HAP-1 (cell line): ENCODE results near the gene FREM3.

Source experiments
- DNase-seq, 2 experiments: peaks; one replicate each; pipeline ENCODE4 v3.0.0-alpha.2; 2016 to 2020; ENCODE audit warnings: low spot score in 2 of 2
- H3K27me3 ChIP-seq: fragments of 250-450 bp; sonication (Bioruptor Pico); 2 replicates; pipeline ENCODE4 v1.5.1; 2020; ENCODE audit warnings: low read depth, mild to moderate bottlenecking, moderate library complexity
- H3K36me3 ChIP-seq: fragments of 250-450 bp; sonication (Bioruptor Pico); replicated peaks from 2 replicates; pipeline ENCODE4 v1.5.1; 2020; ENCODE audit warnings: mild to moderate bottlenecking
- H3K4me1 ChIP-seq: fragments of 250-450 bp; sonication (Bioruptor Pico); 2 replicates; pipeline ENCODE4 v1.5.1; 2020; ENCODE audit warnings: mild to moderate bottlenecking
- H3K4me3 ChIP-seq: fragments of 250-450 bp; sonication (Bioruptor Pico); 2 replicates; pipeline ENCODE4 v1.5.1; 2020; ENCODE audit warnings: mild to moderate bottlenecking, moderate library complexity
- H3K9me3 ChIP-seq: fragments of 250-450 bp; sonication (Bioruptor Pico); 2 replicates; pipeline ENCODE4 v1.5.1; 2020; ENCODE audit warnings: mild to moderate bottlenecking, moderate library complexity
- in situ Hi-C: fragments of 300-500 bp; cut with MboI; formaldehyde crosslinking; loops from 3 replicates; pipeline ENCODE4 v1.14.3; 2020; ENCODE audit warnings: low sequenced_read_pairs, inconsistent platforms, mixed read lengths

Gene FREM3

DNA sequence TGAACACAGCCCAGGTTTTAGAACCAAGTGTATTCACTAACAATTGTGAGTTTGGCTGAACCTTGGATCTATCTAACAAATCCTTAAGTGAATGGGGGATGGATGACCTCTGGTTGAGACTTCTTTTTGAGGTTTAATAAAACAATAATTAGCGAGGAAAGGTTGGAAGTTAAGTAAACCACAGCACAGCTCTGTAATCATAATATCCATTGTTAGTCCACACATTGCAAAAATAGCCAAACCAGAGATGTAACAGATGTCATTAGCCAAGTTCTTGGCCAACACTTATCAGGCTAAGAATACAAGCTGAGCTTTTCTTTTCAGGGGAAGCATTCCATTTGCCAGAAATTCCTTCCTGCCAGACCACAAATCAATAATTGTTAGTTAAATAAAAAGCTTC, 59.1 kb downstream of the FREM3 start:
- Histone ChIP-seq H3K4me3 (no peak overlapping the region), H3K27me3 (no peaks in the 10 kb centered on the region), H3K9me3 (no peaks in the 10 kb centered on the region), H3K36me3 (no peaks in the 10 kb centered on the region), H3K4me1 (no peaks in the 10 kb centered on the region)
- in situ Hi-C loops, result no loop called here
- DNase-seq, result no peak

DNA sequence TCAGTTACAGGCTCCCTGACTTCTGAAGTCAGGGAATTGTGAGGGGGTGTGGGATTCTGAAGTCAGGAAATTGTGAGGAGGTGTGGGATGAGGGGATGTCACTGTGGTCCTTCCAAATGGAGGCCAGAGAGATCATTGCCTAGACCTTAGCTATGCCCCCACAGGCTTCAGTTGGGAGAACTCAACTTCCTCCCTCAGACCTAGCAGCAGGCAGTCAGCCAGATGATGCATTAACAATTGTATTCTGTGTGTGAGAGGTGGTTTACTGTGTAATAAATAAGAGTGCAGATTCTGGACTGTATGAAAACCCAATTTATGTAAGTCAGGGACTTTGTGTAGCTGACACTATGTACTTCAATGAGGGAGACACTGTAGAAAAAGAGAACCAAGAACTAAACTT, 65.7 kb downstream of the FREM3 start:
- in situ Hi-C loops, result no loop called here
- no peaks in the 10 kb centered on the region for H3K36me3 ChIP-seq

DNA sequence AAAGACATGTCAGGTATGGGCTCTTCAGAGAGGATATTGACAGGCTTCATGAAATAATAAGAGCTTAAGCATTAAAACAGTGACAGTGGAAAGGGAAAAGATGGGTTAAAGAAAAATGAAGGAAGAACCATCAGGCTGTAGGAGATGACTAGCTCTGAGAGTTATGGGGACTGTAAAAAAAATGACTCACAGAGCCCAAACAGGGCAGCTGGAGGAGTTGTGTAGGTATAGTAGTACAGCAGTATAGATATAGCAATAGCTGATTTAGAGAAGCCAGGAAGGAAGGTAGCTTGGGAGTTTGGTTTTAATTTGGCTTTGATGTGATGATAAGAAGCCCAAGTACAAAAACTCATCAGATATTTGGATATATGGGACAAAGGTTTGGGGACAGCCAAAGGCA, 66.6 kb downstream of the FREM3 start:
- Histone ChIP-seq H3K4me3 (no peak overlapping the region), H3K27me3 (0 out of 2 replicates have a peak, but pooled peaks cover 5% of the 10 kb centered on the region), H3K4me1 (no peaks in the 10 kb centered on the region), H3K36me3 (no peaks in the 10 kb centered on the region), H3K9me3 (no peaks in the 10 kb centered on the region)
- in situ Hi-C loops, result no loop called here
- no peak for DNase-seq

More for the DNA sequence above, 65.7 kb downstream of the FREM3 start:
- Histone ChIP-seq H3K27me3 (0 out of 2 replicates have a peak, but pooled peaks cover 5% of the 10 kb centered on the region), H3K4me3 (no peak overlapping the region), H3K4me1 (no peaks in the 10 kb centered on the region), H3K9me3 (no peaks in the 10 kb centered on the region)
- DNase-seq, result no peak

DNA sequence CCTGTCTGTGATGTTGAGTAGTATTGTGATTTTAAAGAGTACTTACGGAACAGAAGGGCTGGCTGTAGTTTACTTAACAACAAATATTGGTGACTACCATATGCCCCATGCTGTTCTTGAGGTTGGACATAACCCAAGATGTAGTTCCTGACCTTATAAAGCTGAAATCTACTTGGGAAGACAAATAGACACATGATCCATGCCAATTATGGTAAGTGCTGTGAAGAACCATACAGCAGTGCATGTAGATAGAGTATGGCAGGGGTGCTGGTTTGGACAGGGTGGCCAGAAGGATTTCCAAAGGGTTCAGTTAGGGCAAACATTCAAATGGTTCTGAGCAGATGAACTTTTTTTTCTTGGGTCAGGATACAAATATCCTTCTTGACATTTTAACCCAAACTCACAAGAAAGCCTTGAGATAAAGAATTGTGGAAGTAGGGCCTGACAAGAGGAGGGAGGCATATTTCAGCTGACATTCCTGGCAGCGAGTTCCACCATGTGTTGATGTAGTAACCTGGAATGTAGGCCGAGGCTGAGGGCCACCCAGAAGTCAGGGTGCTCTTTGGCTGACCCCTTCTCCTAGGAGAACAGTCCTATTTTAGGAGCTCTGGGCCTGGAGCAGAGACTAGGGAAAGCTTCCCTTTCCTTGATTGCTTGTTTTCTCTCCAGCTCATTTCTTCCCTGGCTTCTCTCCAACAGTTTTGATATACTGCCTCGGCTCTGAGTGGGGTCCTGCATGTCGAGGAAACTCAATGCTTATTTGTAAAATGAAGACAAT, 74.2 kb downstream of the FREM3 start:
- in situ Hi-C loops, result no loop called here
- no peak for DNase-seq

DNA sequence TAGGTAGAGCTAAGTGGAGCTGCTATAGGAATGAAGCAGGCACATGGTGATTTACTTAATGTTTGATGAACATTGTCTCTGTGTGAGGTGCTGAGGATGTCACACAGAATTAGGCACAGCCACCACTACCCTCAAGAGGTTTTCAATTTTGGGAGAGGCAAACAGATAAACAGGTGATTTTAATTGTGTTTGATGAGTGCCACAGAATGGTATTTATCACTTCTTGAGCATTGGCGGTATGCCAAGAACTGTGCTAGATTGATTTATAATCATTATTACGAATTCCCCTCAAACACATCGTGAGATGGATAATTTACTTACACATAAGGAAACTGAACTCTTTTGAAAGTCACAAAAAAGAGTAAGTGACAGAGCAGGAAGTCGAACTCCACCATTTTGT, 74.8 kb downstream of the FREM3 start:
- Histone ChIP-seq H3K4me1 (no peaks in the 10 kb centered on the region), H3K4me3 (no peak overlapping the region), H3K9me3 (no peaks in the 10 kb centered on the region), H3K27me3 (peaks cover 6% of the 10 kb centered on the region; the same call in 1 of the 2 replicates), H3K36me3 (no peaks in the 10 kb centered on the region)
- in situ Hi-C loops, result no loop called here
- no peak for DNase-seq

More for the DNA sequence above, 74.2 kb downstream of the FREM3 start:
- no peaks in the 10 kb centered on the region for H3K9me3 ChIP-seq
- H3K4me3 ChIP-seq, result no peak overlapping the region
- H3K27me3 ChIP-seq, result peaks cover 2% of the 10 kb centered on the region; the same call in 1 of the 2 replicates
- no peaks in the 10 kb centered on the region for H3K4me1 ChIP-seq
- no peaks in the 10 kb centered on the region for H3K36me3 ChIP-seq

DNA sequence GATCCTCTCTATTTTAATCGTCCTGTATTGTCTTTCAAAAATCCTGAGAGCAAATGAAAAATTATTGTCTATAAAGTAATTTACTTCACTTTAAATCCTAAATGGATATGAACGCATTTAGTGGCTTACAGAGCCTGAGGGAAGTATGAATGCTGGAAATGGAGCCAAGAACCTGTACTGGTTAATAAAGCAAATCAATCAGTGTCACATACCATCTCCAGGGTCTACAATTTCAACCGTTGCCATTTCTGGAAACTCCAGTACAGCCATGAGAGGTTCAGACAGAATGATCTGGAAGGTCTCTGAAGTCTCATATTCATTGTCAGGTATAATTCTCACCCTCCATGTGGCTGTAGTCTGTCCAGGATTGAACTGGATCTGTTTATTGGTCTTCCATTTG, 76.6 kb downstream of the FREM3 start:
- peaks cover 4% of the 10 kb centered on the region; the same call in 1 of the 2 replicates for H3K27me3 ChIP-seq
- no peaks in the 10 kb centered on the region for H3K36me3 ChIP-seq
- H3K4me3 ChIP-seq, result no peak overlapping the region
- in situ Hi-C loops, result no loop called here
- DNase-seq, result no peak
- H3K4me1 ChIP-seq, result no peaks in the 10 kb centered on the region
- no peaks in the 10 kb centered on the region for H3K9me3 ChIP-seq

DNA sequence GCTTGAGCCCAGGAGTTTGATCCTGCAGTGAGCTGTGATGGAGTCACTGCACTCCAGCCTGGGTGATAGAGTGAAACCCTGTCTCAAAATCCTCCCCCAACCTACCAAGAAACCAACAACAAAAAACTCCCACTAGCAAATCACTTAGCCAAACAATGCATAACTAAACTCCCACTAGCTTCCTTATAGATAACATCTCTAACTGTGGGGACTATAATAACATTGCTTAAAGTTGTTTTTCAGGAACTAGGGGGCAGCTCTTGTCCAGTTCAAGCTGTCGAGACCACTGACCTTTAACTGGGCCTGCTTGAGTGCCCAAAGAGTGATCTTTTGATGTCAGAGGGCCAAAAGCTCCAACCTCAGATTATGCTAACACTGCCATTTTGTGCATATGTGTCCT, 81.7 kb downstream of the FREM3 start:
- Histone ChIP-seq H3K4me3 (no peak overlapping the region), H3K9me3 (no peaks in the 10 kb centered on the region), H3K36me3 (no peaks in the 10 kb centered on the region), H3K27me3 (peaks cover 4% of the 10 kb centered on the region; the same call in 1 of the 2 replicates), H3K4me1 (no peaks in the 10 kb centered on the region)
- in situ Hi-C loops, result no loop called here
- no peak for DNase-seq

DNA sequence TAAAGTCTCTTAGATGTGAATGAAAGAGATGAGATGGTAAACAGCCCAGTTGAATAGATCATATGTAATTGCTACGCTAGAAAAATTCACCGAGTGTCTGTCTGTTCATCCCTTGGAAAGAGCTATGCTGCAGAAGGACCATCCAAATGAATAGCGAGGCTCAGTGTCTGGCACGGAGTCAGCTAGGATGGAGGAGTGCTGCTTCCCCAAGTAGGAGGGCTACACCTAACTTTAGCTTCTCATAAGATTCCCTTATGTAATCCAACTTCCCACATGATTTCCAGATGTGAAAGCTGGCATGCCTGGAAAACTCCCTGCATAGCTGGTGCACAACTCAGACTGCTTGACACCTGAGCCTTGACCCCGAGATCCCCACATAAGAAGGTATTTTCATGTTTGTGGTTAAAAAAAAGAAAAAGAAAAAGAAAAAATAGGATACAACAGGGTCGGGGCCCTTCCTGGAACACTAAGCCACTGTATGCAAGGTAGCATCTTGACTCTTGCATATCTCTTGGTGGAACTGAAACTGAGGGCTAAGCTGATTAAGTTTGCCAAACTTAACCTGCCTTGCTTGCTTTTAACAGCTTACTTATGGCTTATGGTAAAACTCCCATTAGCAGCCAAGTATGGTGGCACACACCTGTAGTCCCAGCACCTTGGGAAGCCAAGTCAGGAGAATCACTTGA, 82.3 kb downstream of the FREM3 start:
- H3K27me3 ChIP-seq, result peaks cover 4% of the 10 kb centered on the region; the same call in 1 of the 2 replicates

DNA sequence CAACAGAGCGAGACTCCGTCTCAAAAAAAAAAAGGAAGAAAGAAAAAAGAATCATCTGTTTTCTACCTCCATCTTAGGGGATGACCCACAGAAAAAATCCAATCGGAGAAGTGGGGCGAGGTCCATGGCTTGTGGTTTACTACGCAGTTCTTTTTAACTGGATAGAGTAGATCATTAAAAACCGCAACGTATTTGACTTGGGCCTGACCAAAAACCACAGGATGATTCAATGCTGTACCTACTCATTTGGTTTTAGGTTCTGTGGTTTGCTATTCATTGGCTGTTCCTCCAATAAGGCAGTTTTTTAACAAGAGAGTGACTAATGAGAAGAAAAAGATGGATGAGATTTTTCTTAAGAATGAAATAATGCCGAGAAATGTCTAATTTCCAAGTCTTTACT, 83.7 kb downstream of the FREM3 start:
- in situ Hi-C loops, result no loop called here
- peaks cover 4% of the 10 kb centered on the region; the same call in 1 of the 2 replicates for H3K27me3 ChIP-seq
- no peak overlapping the region for H3K4me3 ChIP-seq
- no peaks in the 10 kb centered on the region for H3K36me3 ChIP-seq
- no peak for DNase-seq
- no peaks in the 10 kb centered on the region for H3K9me3 ChIP-seq
- H3K4me1 ChIP-seq, result no peaks in the 10 kb centered on the region

More for the DNA sequence above, 82.3 kb downstream of the FREM3 start:
- DNase-seq, result no peak
- no peak overlapping the region for H3K4me3 ChIP-seq
- no peaks in the 10 kb centered on the region for H3K4me1 ChIP-seq
- H3K36me3 ChIP-seq, result no peaks in the 10 kb centered on the region
- in situ Hi-C loops, result no loop called here
- H3K9me3 ChIP-seq, result no peaks in the 10 kb centered on the region

DNA sequence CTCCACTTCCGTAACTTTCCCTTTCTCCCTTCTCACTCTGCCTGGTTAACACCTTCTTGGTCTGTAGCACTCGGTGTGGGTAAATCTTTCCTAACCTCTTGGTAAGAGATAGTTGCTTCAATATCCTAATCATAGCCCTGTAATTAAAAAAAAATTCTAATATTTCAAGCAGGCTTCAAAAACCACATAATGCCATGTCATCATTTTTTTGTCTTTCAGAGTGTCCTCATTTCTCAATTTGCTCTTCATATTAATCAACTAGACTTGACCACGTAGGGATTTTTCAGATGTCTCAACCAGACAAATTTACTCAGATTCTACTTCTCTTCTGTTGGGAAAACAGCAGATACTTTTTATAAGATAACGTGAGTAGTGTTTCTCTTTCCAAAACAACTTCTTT, 91.0 kb downstream of the FREM3 start:
- no peak for DNase-seq
- H3K4me1 ChIP-seq, result no peaks in the 10 kb centered on the region
- in situ Hi-C loops, result no loop called here
- no peaks in the 10 kb centered on the region for H3K27me3 ChIP-seq
- no peaks in the 10 kb centered on the region for H3K9me3 ChIP-seq
- H3K4me3 ChIP-seq, result no peak overlapping the region
- H3K36me3 ChIP-seq, result no peaks in the 10 kb centered on the region

DNA sequence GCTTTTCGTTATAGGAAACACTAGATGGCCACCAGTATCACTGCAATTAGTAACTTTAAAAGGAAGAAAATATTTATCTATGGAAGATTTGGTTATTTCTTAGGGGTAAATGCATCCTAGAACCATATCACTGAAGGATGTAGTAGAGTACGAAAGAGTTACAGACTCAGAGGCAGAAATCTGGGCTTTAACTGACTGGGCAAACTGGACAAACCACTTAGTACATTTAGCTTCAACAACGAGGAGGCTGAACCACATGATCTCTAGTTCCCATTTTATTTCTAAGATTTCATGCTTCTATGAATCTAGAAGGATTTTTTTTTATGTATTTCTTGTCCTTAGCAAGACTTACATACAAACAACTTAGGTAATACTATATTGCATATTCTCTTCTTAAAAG, 94.0 kb downstream of the FREM3 start:
- in situ Hi-C loops, result no loop called here
- H3K4me1 ChIP-seq, result no peaks in the 10 kb centered on the region

DNA sequence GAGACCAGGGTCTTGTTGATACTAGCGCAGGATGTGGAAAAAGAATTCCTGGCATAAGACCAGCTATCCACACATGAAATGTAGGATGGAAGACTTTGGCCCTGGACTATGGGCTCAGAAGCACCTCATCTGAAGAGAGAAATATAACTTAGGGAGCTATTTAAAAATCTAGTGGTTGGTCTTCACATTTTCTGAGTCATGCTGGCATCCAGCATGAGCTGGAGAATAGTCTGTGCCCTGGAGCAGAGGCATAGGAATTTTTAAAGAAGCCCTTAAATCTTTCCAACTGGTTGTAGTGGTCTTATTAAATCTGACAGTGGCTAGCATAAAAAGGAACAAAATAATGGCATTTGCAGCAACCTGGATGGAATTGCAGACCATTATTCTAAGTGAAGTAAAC, 100.6 kb downstream of the FREM3 start:
- H3K4me3 ChIP-seq, result no peak overlapping the region
- 0 out of 2 replicates have a peak, but pooled peaks cover 2% of the 10 kb centered on the region for H3K27me3 ChIP-seq
- H3K36me3 ChIP-seq, result no peaks in the 10 kb centered on the region
- no peaks in the 10 kb centered on the region for H3K4me1 ChIP-seq
- no peak for DNase-seq
- in situ Hi-C loops, result no loop called here
- no peaks in the 10 kb centered on the region for H3K9me3 ChIP-seq

More for the DNA sequence above, 94.0 kb downstream of the FREM3 start:
- DNase-seq, result no peak
- H3K36me3 ChIP-seq, result no peaks in the 10 kb centered on the region
- no peaks in the 10 kb centered on the region for H3K27me3 ChIP-seq
- no peaks in the 10 kb centered on the region for H3K9me3 ChIP-seq
- no peak overlapping the region for H3K4me3 ChIP-seq

DNA sequence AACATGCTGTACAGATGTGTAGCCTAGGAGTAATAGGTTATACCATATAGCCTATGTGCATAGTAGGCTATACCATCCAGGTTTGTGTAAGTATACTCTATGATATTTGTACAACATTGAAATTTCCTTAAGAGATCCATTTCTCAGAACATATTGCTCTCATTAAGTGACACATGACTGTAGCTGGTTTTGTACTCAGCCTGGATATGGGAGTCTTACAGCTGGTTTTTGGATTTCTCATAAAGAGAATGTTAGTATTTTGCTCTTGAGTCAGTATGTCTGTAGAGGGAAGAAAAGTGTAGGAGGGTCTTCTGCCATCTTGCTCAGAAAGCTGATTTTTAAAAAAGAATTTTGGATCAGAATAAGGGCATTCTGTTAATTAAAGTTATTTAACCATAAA, 101.7 kb downstream of the FREM3 start:
- Histone ChIP-seq H3K4me3 (no peak overlapping the region), H3K4me1 (no peaks in the 10 kb centered on the region), H3K27me3 (0 out of 2 replicates have a peak, but pooled peaks cover 2% of the 10 kb centered on the region), H3K9me3 (no peaks in the 10 kb centered on the region), H3K36me3 (no peaks in the 10 kb centered on the region)
- DNase-seq, result no peak
- in situ Hi-C loops, result no loop called here

DNA sequence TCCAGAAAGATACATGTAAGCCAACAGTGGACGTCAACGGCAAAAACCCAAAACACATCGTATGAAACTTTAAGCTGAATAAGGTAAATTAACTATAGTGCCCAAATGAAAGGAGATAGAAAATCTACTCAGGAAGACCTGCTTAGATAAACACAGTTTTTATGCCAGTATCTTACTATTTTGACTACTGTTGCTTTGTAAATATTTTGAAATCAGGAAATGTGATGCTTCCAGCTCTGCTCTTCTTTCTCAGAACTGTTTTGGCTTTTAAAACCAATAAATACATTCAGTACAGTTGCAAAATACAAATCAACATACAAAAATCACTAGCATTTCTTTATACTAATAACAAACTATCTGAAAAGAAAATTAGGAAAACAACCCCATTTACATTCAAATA, 103.2 kb downstream of the FREM3 start:
- in situ Hi-C loops, result no loop called here
- H3K4me3 ChIP-seq, result no peak overlapping the region
- 0 out of 2 replicates have a peak, but pooled peaks cover 2% of the 10 kb centered on the region for H3K27me3 ChIP-seq
- H3K9me3 ChIP-seq, result no peaks in the 10 kb centered on the region
- no peak for DNase-seq
- H3K4me1 ChIP-seq, result no peaks in the 10 kb centered on the region
- H3K36me3 ChIP-seq, result no peaks in the 10 kb centered on the region
